HG03064 (cell line): ENCODE data around the gene NLN.
"Not testable (repeated sequence)": the region's sequence is repeated elsewhere in the genome, so short reads cannot be mapped to it uniquely, and the experiment has no call there.

Experiments
- ATAC-seq: cut with Tn5 transposase; IDR thresholded peaks from one replicate; pipeline ENCODE4 v1.9.1; 2021; ENCODE audit warnings: low read depth; ENCODE audit not compliant: unreplicated experiment

Gene NLN

GRCh38 chr5:65805089-65805488 is 83.1 kb downstream of the NLN start:
- ATAC-seq, result no peak

DNA sequence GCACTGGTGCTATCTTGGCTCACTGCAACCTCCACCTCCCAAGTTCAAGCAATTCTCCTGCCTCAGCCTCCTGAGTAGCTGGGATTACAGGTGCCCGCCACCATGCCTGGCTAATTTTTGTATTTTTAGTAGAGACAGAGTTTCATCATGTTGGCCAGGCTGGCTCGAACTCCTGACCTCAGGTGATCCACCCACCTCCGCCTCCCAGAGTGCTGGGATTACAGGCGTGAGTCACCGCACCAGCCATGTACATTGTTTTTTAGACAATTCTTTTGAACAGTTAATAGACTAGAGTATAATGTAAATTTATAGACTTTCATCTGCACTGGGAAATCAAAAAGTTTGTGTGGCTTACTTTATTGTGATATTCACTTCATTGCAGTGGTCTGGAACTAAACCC is 85.5 kb downstream of the NLN start:
- not testable (repeated sequence) for ATAC-seq

DNA sequence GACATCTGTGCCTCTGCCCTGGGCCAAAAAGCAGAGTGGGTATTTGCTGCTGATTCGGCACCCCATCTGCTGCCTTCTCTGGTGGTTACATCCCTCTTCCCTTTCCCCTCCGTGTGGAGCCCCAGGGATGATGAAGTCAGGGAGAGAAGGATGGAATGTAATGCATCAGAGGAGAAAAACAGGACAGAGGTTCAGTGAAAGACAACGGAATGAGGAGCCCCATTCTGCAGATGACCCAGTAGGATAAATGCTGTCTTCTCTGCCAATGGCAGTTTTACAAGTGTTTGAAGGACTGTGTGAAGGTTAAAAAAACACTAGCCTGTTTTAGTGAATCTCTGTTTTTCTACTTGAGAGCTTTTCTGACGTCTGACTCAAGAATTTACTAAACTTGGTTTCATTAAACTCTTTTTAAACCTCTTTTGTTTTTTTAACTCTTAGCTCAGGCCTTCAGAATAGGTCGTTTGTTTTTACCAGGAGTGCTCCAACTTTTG is 86.3 kb downstream of the NLN start:
- no peak for ATAC-seq

GRCh38 chr5:65808818-65809217 is 86.8 kb downstream of the NLN start:
- ATAC-seq, result no peak

GRCh38 chr5:65809817-65810531 is 88.0 kb downstream of the NLN start:
- no peak for ATAC-seq

DNA sequence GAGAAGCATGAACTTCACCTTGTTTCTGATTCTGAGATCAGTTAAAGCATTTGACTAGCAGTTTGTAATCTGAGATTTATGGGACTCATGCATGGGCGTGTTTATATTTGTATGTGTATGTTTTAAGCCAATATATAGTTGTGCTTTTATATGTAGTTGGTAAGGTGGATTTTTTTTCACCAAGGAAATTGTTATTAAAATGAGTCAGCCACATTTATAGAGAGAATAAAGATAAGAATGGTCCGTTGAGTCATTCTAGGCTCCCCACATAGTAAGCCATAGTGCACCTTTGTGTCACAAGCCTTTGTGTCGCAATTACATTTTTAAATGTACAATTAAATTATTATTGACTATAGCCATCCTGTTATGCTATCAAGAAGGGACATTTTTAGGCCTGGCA is 89.0 kb downstream of the NLN start:
- ATAC-seq, result no peak

DNA sequence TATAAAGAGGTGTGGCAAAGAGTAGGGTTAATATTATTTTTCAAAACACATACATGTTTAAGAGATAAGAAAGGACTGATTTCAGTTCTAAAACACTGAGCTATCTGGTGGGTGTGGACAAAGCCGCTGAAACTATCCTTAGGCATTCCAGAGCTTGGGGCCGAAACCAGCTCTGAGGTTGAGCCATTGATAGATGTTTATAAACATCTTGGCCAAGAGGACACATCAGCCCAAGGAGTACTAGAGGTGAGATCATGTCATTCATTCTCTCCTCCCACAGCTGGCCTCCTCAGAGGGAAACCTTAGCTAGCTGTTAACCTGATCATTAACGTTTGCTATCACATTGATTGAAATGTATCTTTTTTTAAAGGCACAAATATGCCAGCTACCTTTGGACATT is 89.9 kb downstream of the NLN start:
- no peak for ATAC-seq

DNA sequence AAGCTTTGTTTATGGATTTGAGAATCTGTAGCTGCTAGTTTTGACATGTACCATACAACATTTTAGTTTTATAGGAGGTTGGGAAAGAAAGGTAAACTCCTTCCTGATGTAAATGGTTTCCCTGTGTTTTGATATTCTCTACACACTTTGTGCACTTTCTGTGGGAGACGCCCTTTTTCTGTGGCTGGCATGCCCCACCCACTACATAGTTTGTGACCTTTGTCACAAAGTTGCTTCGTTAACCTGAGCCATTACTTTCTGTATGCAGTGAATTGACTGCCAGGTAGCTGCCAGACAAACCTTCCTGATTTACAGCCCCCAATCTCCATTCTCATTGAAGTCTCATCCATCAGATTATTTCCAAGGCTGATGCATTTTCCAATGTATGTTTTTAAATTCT is 90.6 kb downstream of the NLN start:
- ATAC-seq, result no peak

DNA sequence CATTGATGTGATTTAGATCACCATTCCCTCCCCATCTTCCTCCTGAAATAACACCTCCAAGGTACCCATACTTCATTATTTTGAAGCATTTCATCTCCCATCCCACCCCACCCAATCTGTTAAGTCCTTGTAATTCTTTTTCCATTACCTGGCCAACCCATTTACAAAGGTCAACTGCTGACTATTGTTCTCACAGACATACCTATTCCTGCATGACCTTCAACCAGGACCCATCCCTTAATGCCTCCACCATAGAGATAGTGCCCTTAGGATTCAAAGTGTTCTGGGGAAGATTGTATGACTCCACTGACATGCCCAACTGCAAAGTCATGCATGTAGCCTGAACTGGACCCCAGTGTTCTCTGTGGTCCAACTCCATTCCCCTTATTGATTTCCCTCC is 91.2 kb downstream of the NLN start:
- ATAC-seq, result no peak

DNA sequence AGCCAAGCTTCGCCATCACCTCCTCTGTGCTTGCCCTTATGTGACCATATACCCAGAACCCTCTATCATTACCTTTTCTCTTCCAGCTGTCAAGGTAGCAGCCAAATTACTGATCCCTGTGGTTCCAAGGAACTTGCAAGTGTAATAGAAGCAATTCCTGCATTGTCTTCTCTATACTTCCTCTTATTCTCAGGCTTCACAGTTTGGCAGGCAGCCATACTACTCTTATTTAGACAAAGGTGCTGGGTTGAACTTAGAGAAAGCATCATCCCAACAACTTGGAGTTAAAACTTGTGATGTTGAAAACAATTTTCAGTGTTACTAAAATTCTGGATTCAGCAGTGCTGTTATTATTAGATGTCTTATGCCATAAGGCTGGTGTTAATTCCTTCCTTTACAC is 93.2 kb downstream of the NLN start:
- no peak for ATAC-seq

DNA sequence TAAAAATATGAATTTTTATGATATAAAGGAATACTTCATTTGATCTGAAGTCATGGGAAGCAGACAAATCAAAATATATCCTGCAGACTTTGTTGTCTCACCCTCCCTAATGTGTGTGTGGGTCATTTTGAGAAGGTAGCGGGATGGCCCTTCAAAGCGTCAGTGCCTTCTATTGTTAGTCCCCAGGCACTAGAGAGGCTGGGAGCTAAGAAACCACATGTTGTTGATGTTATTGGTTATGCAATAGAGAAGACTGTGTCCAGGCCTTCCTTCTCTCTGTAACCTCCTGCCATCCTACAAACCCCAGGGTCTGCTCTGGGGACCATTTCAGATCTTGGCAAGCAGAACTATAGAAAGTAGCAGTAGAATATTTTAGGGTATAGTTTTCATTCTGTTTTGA is 94.7 kb downstream of the NLN start:
- no peak for ATAC-seq

DNA sequence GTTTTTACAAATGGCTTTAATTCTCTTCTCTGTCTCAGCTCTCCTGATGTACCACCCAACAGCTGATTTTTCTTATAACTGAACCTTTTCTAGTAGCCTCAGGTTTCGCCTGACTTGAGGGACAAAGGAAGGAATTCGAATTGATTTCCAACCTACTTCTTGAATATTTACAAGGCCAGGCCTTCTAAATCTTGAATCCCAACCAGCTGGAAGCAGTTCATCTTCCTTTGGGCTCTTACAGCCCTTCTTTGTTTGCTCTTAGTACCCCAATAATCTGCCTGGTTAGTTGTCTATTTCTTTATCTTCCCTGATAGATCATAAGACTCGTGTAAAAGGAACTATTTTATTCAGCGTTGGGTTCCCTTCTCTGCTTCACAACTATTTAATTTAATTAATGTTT is 95.9 kb downstream of the NLN start:
- ATAC-seq, result no peak

- ATAC-seq, result no peak
These were observed 96.6 kb downstream of the NLN start for GRCh38 chr5:65818592-65818991.

DNA sequence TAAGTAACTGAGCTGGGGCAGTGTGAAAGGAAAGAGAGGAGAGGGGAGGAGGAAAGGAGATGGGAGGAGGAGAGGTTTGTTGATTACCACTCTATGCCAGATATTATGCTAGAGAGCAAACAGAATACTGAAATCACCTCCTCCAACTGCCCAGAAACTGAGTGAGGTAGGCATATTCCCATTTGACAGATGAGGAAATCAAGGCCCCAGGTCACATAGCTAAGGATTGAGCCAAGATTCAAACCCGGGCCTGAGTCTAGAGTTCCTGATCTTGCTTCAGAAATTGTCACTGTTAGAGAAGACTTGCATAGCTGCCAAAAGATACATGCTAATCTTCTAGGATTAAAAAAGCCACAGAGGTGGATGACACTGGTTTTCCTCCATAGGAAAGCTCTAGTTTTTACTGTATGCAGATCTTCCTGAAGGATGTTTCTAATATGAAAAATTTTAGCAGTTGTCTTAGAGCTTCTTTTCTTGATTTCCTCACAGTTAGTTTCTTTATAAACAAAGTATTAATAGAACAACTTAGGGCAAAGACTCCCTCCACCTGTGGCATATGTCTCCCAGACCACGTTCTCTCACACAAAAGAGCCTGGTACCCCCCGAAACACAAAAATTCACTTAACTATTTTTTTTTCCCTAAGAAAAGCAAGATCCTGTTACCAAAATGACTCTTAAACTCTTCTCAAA is 97.4 kb downstream of the NLN start:
- ATAC-seq, result no peak

GRCh38 chr5:65819905-65820240 is 97.9 kb downstream of the NLN start:
- ATAC-seq, result no peak

GRCh38 chr5:65820373-65820772 is 98.4 kb downstream of the NLN start:
- ATAC-seq, result no peak

DNA sequence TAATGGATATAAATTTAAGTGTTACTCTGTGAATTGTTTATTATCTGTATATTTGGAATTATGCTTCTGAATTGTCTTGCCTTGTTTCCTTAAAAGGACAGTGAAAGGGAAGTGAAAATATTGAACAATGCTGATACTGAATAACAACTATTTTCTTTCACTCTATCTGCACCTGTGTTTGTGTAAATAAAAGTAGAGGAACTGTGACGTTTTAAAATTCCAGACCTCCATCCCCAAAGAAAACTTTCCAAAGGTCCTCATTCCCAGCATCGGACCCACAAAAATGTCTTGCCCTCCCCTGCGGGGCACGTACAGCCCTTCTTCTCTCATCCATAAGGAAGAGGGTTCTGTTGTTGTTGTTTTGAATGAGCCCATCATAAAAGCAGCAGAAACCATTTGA is 100.0 kb downstream of the NLN start:
- ATAC-seq, result no peak

DNA sequence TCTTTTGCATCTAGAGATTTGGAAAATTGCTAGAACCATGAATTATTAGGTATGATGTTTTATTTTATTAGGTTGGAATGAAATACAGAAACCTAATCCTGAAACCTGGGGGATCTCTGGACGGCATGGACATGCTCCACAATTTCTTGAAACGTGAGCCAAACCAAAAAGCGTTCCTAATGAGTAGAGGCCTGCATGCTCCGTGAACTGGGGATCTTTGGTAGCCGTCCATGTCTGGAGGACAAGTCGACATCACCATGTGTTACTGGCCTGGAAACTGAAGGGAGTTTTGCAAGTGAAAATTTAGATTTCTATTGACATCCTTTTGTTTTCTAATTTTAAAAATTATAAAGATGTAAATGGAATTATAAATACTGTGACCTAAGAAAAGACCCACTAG is 100.7 kb downstream of the NLN start:
- no peak for ATAC-seq

DNA sequence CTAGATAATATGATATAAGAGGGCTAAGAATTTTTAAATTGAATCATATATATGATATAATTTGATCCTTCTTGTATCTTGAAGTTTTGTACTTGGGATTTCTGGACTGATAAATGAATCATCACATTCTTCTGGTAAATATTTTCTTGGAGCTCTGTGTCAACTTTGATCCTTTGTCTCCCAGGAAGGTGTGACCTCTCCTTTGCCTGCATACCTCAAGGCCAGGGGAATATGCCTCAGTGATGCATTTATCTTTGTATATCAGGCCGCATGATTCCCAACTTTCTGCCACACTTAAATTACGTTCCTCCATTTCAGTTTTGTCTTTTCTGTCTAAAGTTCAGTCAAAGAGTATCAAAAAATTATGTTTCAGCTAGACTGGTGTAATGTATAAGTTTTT is 101.2 kb downstream of the NLN start:
- ATAC-seq, result no peak

- ATAC-seq, result no peak
These were observed 101.9 kb downstream of the NLN start for GRCh38 chr5:65823845-65824445.

DNA sequence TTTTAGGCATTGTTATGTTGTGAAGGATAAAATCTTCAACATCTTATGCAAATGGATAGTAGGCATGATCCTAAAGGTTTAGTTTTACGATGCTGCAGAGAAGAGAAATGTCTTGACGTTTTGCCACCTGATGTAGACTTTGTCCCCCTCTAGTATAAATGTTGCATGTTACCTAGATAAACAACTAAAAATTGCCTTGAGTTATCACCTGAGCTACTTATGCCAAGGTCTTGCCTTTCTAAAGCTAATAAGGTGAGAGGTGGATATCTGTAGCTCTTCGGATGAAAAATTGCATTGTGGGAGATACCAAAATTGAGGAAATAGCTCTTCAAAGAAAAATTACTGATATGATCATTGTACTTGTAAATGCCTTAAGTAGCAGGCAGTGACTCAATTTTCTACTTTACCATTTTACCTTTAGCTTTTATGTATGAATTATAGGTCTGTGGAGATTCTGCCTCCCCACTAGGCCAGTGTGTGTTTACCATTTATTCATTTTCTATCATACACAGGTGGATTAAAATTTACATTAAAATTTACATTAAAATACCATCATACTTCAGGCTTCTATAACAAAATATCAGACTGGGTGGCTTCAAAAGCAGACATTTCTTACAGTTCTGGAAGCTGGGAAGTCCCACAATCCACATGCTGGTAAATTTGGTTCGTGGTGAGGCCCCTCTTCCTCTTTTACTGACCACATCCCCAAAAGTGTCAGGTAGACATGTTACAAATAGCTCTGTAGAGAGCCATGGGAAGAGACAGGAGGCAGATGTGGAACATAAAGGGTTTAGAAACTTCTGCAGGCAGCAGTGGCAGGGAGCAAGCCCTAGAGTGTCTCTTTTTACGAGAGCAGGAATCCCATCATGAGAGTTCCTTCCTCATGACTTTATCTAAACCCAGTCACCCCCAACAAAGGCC is 103.7 kb downstream of the NLN start:
- ATAC-seq, result no peak
